Parathyroid adenoma (tissue), 2 donors: ENCODE measurements around the gene DAZL.

Experiments
- H2AFZ ChIP-seq: fragments of 300-600 bp; sonication (generic); one replicate; pipeline ENCODE4 v1.7.0; 2017; ENCODE audit warnings: antibody characterized with exemption, mild to moderate bottlenecking
- H3K27ac ChIP-seq: fragments of 300-600 bp; sonication (generic); one replicate; pipeline ENCODE4 v1.7.0; 2017
- H3K27me3 ChIP-seq: fragments of 300-600 bp; sonication (generic); one replicate; pipeline ENCODE4 v1.7.0; 2017; ENCODE audit warnings: low read length; ENCODE audit not compliant: control insufficient read depth, insufficient read depth
- H3K36me3 ChIP-seq: fragments of 300-600 bp; sonication (generic); one replicate; pipeline ENCODE4 v1.7.0; 2017; ENCODE audit warnings: low read length; ENCODE audit not compliant: control insufficient read depth, insufficient read depth
- H3K4me1 ChIP-seq: fragments of 300-600 bp; sonication (generic); one replicate; pipeline ENCODE4 v1.7.0; 2017; ENCODE audit warnings: control low read depth
- H3K4me2 ChIP-seq: fragments of 300-600 bp; sonication (generic); one replicate; pipeline ENCODE4 v1.7.0; 2017; ENCODE audit warnings: low read length
- H3K4me3 ChIP-seq: fragments of 300-600 bp; sonication (generic); one replicate; pipeline ENCODE4 v1.7.0; 2017; ENCODE audit warnings: low read depth, low read length
- H3K79me2 ChIP-seq: fragments of 300-600 bp; sonication (generic); one replicate; pipeline ENCODE4 v1.7.0; 2017; ENCODE audit warnings: control low read depth
- H3K9ac ChIP-seq: fragments of 300-600 bp; sonication (generic); one replicate; pipeline ENCODE4 v1.7.0; 2017; ENCODE audit warnings: mild to moderate bottlenecking
- H3K9me3 ChIP-seq: fragments of 300-600 bp; sonication (generic); one replicate; pipeline ENCODE4 v1.7.0; 2017; ENCODE audit warnings: low read length; ENCODE audit not compliant: control insufficient read depth
- TF ChIP-seq, protein P1 (sequence below): fragments of 300-600 bp; sonication (generic); IDR thresholded peaks from one replicate; pipeline ENCODE4 v1.7.0; 2017; ENCODE audit warnings: antibody characterized with exemption, mild to moderate bottlenecking
- donor health status: primary hyperparathyroidism.

Gene DAZL

DNA sequence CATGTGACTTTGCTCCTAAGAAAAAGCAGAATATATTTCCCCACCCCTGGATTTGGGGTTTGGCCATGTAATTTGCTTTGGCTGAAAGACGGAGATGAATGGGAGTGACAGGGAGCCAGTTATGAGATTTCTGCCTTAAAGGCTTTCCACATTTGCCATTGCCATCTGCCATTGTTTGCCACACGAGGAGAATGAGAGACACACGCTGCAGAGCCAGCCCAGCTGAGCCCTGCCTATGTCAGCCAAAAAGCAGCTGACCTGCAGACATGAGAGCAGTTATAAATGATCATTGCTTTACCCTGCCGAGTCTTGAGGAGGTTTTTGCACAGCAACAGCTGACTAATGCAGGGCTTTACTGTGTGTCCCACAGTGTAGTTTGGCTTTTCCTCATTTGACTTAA is 51.1 kb downstream of the DAZL start:
- H3K79me2 ChIP-seq: no peaks in the 10 kb centered on the region
- H3K27ac ChIP-seq: no peak overlapping the region
- no peaks in the 10 kb centered on the region for H3K36me3 ChIP-seq
- H3K4me1 ChIP-seq: peaks cover 7% of the 10 kb centered on the region
- H3K4me3 ChIP-seq: no peak overlapping the region
- no peak overlapping the region for H3K4me2 ChIP-seq
- no peak overlapping the region for H2AFZ ChIP-seq
- no peaks in the 10 kb centered on the region for H3K27me3 ChIP-seq
- H3K9me3 ChIP-seq: no peaks in the 10 kb centered on the region
- H3K9ac ChIP-seq: no peak overlapping the region
- TF ChIP-seq, protein P1, sequence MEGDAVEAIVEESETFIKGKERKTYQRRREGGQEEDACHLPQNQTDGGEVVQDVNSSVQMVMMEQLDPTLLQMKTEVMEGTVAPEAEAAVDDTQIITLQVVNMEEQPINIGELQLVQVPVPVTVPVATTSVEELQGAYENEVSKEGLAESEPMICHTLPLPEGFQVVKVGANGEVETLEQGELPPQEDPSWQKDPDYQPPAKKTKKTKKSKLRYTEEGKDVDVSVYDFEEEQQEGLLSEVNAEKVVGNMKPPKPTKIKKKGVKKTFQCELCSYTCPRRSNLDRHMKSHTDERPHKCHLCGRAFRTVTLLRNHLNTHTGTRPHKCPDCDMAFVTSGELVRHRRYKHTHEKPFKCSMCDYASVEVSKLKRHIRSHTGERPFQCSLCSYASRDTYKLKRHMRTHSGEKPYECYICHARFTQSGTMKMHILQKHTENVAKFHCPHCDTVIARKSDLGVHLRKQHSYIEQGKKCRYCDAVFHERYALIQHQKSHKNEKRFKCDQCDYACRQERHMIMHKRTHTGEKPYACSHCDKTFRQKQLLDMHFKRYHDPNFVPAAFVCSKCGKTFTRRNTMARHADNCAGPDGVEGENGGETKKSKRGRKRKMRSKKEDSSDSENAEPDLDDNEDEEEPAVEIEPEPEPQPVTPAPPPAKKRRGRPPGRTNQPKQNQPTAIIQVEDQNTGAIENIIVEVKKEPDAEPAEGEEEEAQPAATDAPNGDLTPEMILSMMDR: no peak

DNA sequence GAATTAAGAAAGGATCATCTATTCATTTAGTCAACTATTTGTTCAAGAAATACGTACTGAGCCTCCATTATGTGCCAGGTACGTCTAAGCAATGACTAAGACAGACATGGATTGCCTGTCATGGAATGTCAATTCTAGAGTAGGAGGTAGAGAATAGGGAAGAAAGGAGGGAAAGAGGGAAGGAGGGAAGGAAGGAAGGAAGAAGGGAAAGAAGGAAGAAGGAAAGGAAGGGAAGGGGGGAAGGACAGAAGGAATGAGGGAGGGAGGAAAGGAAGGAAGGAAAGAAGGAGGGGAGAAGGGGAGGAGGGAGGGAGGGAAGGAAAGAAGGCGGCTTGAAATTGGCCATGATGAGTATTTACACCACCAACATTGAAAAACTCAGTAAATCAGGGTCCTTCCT is 52.5 kb downstream of the DAZL start:
- H3K4me3 ChIP-seq: no peak overlapping the region
- H3K4me1 ChIP-seq: peaks cover 7% of the 10 kb centered on the region
- H3K27me3 ChIP-seq: no peaks in the 10 kb centered on the region
- TF ChIP-seq, protein P1: no peak
- H3K9me3 ChIP-seq: no peaks in the 10 kb centered on the region
- H3K36me3 ChIP-seq: no peaks in the 10 kb centered on the region
- no peak overlapping the region for H2AFZ ChIP-seq
- no peak overlapping the region for H3K27ac ChIP-seq
- H3K4me2 ChIP-seq: no peak overlapping the region
- H3K79me2 ChIP-seq: no peaks in the 10 kb centered on the region
- no peak overlapping the region for H3K9ac ChIP-seq

DNA sequence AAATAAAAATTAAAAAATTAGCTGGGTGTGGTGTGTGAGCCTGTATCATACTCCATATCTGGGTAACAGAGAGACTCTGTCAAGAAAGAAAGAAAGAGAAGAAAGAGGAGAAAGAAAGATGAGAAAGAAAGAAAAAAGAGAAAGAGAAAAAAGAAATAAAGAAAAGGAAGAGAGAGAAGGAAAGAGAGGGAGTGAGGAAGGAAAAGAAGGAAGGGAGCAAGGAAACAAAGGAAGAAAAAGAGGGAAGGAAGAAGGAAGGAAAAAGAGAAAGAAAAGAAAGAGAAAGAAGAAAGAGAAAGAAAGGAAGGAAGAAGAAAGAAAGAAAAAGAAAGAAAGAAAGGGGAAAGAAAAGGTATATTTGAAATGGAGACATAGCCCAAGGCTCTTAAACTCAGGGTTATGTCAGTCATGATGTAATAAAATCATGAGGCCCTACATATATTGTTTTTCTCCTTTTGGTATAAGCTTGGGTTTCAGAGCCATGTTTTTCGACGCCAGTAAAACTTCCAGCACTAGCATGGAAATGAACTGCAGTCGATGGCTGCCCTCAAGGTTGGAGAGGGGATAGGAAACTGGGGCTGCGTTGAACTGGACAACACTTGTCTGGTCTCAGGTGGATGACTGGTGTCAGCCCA is 53.8 kb downstream of the DAZL start:
- no peaks in the 10 kb centered on the region for H3K36me3 ChIP-seq
- no peak overlapping the region for H2AFZ ChIP-seq
- TF ChIP-seq, protein P1: no peak
- H3K27ac ChIP-seq: no peak overlapping the region
- H3K79me2 ChIP-seq: no peaks in the 10 kb centered on the region
- H3K4me3 ChIP-seq: no peak overlapping the region
- H3K9ac ChIP-seq: no peak overlapping the region
- no peak overlapping the region for H3K4me2 ChIP-seq
- peaks cover 7% of the 10 kb centered on the region for H3K4me1 ChIP-seq
- H3K9me3 ChIP-seq: no peaks in the 10 kb centered on the region
- H3K27me3 ChIP-seq: no peaks in the 10 kb centered on the region

DNA sequence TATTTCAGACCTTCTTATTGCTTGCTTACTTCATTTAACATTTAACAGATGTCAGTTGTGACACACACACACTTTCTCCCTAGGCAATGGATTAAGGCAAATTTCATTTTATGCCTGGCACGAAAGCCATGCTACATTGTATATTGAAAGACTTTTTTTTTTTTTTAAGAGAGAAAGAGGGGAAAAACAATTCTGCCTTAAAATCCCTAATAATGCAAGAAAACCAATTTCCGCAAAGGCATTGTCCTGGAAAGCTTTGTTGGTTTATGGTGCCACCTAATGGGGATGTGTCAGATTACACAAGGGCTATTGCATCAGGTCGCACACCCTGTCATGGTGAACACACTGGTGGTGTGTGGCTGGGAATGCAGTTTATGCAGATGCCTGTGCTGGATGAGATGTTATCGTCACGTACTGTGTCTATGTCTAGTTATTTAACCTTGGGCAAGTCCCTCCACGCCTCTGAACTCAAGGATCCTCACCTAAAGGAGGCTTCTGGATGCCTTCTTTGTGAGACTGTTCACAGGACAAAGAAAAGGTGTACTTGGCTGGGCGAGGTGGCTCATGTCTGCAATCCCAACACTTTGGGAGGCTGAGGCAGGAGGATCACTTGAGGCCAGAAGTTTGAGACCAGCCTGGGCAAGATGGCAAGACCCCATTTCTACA is 54.4 kb downstream of the DAZL start:
- Histone ChIP-seq H3K4me3 (no peak overlapping the region), H3K9me3 (no peaks in the 10 kb centered on the region), H2AFZ (peak overlapping the region; percentile 35), H3K4me2 (peak overlapping the region; percentile 42), H3K27me3 (no peaks in the 10 kb centered on the region), H3K9ac (no peak overlapping the region), H3K27ac (no peak overlapping the region), H3K36me3 (no peaks in the 10 kb centered on the region), H3K4me1 (peaks cover 7% of the 10 kb centered on the region), H3K79me2 (no peaks in the 10 kb centered on the region)
- TF ChIP-seq, protein P1: peak; percentile 84

DNA sequence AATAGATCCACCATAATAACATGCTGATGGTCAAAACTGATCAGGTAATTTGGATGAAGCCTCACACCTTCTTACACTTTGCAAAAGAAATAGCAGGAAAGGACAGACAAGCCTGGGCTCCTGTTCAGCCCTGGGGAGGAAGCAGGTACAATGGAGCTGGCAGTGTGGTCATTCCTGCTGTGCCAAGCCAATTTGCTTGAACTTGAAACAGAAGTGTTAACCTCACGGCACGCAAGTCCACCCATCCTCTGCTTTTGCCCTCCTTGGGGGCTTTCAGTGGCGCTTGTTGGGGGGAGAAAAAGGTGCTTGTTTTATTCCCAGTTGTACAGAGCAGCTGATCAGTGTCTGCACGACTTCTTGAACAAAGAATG is 54.9 kb downstream of the DAZL start:
- Histone ChIP-seq H3K9ac (no peak overlapping the region), H3K27ac (no peak overlapping the region)

More for the DNA sequence above, 54.9 kb downstream of the DAZL start:
- H3K27me3 ChIP-seq: no peaks in the 10 kb centered on the region
- H3K79me2 ChIP-seq: no peaks in the 10 kb centered on the region
- H3K4me2 ChIP-seq: peak overlapping the region; percentile 42
- no peaks in the 10 kb centered on the region for H3K9me3 ChIP-seq
- H3K4me1 ChIP-seq: peaks cover 5% of the 10 kb centered on the region
- peak overlapping the region; percentile 35 for H2AFZ ChIP-seq
- no peaks in the 10 kb centered on the region for H3K36me3 ChIP-seq
- TF ChIP-seq, protein P1: no peak
- no peak overlapping the region for H3K4me3 ChIP-seq
